Kidney epithelial cell (primary cell): ENCODE data around the gene PCCA. TPM values are rescaled to one million over a fixed set of nuclear protein-coding genes. Genes with fewer than 3 reads are reported as not detected.
"Not testable (repeated sequence)": the region's sequence is repeated elsewhere in the genome, so short reads cannot be mapped to it uniquely, and the experiment has no call there.

ENCODE experiments used
- DNase-seq: peaks from one replicate; pipeline ENCODE4 v3.0.0-alpha.2; 2010; ENCODE audit warnings: low read depth
- H3K27me3 ChIP-seq: 2 replicates; pipeline ENCODE4 v1.6.0; 2011; ENCODE audit warnings: low read length; ENCODE audit not compliant: control insufficient read depth, insufficient read depth
- H3K36me3 ChIP-seq: 2 replicates; pipeline ENCODE4 v1.5.1; 2011; ENCODE audit warnings: low read length; ENCODE audit not compliant: control insufficient read depth, insufficient read depth
- H3K4me3 ChIP-seq: 2 replicates; pipeline ENCODE4 v1.5.1; 2011; ENCODE audit warnings: low read depth, mild to moderate bottlenecking, control low read depth, low read length
- total RNA-seq: library from RNA; depleted of rRNA; stranded (reverse); fragments of >200 nt; gene quantifications from 2 replicates; pipeline ENCODE4 v1.2.3, GENCODE V29; 2015
- TF ChIP-seq, protein P1 (sequence below): IDR thresholded peaks from 2 replicates; pipeline ENCODE4 v1.5.1; 2011; ENCODE audit warnings: mild to moderate bottlenecking, moderate library complexity, low read length, control low read depth, inconsistent platforms; ENCODE audit not compliant: insufficient read depth, poor library complexity, severe bottlenecking

PCCA gene
- total RNA-seq, 1 donor from 2014 or later, result 15.7 TPM

DNA sequence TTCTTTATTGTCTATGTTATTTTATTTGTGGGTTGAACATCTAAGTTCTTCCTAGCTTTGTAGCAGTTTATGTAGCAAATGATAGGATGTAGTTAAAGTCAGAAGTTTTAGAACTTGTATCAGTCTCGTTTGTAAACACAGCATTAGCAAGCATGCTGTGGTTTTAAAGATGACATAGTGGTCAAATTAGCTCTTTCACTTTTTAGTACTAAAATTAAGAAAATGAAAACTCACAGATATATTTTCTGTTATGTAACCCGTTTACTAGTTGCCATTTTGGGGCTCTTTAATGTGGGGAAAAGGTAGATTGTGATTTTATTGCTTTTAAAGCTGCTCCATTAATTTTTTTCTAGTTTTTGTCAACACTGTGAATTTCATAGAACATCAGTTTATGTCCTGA is 216.5 kb downstream of the PCCA start:
- TF ChIP-seq, protein P1, sequence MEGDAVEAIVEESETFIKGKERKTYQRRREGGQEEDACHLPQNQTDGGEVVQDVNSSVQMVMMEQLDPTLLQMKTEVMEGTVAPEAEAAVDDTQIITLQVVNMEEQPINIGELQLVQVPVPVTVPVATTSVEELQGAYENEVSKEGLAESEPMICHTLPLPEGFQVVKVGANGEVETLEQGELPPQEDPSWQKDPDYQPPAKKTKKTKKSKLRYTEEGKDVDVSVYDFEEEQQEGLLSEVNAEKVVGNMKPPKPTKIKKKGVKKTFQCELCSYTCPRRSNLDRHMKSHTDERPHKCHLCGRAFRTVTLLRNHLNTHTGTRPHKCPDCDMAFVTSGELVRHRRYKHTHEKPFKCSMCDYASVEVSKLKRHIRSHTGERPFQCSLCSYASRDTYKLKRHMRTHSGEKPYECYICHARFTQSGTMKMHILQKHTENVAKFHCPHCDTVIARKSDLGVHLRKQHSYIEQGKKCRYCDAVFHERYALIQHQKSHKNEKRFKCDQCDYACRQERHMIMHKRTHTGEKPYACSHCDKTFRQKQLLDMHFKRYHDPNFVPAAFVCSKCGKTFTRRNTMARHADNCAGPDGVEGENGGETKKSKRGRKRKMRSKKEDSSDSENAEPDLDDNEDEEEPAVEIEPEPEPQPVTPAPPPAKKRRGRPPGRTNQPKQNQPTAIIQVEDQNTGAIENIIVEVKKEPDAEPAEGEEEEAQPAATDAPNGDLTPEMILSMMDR, result no peak
- Histone ChIP-seq H3K36me3 (peaks cover 2% of the 10 kb centered on the region), H3K4me3 (no peak overlapping the region), H3K27me3 (no peaks in the 10 kb centered on the region)
- DNase-seq, result no peak

DNA sequence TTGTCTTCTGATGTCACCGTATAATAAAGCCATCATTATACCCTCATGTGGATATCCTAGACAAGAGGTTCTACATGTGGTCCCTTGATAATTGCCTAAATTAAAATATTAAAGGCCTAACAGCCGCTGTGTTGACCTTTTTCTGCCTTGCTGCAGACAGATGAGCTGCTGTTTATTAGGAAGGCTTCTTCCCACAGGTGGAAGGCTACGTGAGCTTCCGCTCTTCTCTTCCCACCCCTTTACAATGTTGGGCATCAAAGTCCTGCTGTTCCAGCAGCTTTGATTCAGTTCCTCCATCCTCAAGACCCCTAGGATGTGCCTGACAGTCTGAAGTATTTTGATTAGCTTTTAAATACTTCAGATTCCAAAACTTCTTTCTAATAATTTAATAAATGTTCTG is 217.1 kb downstream of the PCCA start:
- TF ChIP-seq, protein P1, result no peak
- Histone ChIP-seq H3K27me3 (no peaks in the 10 kb centered on the region), H3K4me3 (no peak overlapping the region), H3K36me3 (no peaks in the 10 kb centered on the region)
- no peak for DNase-seq

DNA sequence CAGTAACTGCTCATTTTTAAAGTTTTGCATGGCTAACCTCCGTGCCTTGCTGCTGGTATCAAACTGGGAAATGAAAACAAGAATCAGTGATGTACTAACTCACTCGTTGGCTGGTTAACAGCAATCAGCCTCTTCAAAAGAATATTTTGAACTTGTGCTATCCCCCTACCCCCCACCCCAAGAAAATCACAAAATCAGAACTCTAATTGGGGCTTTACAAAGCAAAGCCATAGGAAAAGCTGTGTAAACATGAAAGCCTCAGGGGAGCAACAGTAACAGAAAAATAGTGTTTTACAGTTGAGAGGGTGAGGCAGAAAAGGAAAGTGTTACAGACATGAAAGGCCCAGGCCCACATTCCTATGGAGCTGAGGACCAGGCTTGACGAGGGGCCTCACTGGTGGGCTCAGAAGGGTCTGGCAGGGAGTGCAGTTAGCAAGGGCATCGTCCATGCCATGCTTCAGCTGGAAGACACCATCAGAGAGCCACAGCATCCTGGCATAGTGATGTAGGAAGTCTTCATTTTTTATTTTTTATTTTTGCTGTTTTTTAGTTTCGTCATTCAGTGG is 217.6 kb downstream of the PCCA start:
- Histone ChIP-seq H3K36me3 (no peaks in the 10 kb centered on the region), H3K4me3 (no peak overlapping the region), H3K27me3 (no peaks in the 10 kb centered on the region)
- DNase-seq, result no peak
- TF ChIP-seq, protein P1, result no peak

DNA sequence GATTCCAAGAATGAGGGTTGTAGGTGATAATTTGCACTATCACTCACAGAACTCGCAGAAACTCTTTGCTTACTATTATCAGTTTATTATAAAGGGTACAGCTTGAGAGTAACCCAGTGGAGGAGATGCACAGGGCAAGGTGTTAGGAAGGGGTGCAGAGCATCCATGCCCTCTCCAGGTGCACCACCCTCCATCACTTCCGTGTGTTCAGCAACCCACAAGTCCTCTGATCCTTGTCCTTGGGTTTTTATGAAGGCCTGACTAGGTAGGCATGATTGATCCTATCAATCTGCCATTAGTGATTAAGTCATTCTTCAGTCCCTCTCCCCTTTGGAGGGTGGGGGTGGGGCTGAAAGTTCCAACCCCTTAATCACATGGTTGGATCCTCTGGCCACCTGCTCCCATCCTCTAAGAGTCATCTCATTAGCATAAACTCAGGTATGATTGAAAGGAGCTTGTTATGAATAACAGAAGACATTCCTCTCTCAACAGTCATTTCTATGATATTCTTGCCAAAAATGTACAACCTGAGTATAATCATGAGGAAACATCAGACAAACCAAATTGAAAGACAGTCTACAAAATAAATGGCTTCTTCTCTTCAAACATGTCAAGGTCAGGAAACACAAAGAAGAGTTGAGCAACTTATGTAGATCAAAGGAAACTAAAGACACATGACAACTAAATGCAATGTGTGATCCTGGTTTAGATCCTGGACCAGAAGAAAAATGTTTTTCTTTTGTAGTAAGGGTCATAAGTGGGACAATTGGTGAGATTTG is 225.4 kb downstream of the PCCA start:
- no peaks in the 10 kb centered on the region for H3K36me3 ChIP-seq
- TF ChIP-seq, protein P1, result no peak
- DNase-seq, result no peak
- no peak overlapping the region for H3K4me3 ChIP-seq
- H3K27me3 ChIP-seq, result no peaks in the 10 kb centered on the region

GRCh38 chr13:100315522-100315921 is 226.6 kb downstream of the PCCA start:
- DNase-seq, result no peak

GRCh38 chr13:100318473-100318872 is 229.6 kb downstream of the PCCA start:
- not testable (repeated sequence) for H3K27me3 ChIP-seq, H3K36me3 ChIP-seq, H3K4me3 ChIP-seq, DNase-seq

More at GRCh38 chr13:100315522-100315921, 226.6 kb downstream of the PCCA start:
- Histone ChIP-seq H3K27me3 (no peaks in the 10 kb centered on the region), H3K4me3 (no peak overlapping the region), H3K36me3 (no peaks in the 10 kb centered on the region)
- TF ChIP-seq, protein P1, result no peak
